Bone marrow (tissue), 2 donors: Measurements from ENCODE around the gene RND1.
"Not testable (repeated sequence)": the region's sequence is repeated elsewhere in the genome, so short reads cannot be mapped to it uniquely, and the experiment has no call there.

ENCODE experiments used
- DNase-seq, 2 donors: peaks; one replicate each; lab custom pipeline; 2025; lab: John Stamatoyannopoulos, UW

Gene RND1

GRCh38 chr12:48865281-48866051, at the start of gene RND1:
Gene RND1, minus strand, starts transcription at chr12:48865870. Its CDS starts 103 bp downstream, at chr12:48865767.
- DNase-seq = peak; percentile 49 to 79

GRCh38 chr12:48910196-48910595, 44.5 kb upstream of the RND1 start:
- no peak for DNase-seq

GRCh38 chr12:48909698-48910097, 44.0 kb upstream of the RND1 start:
- not testable (repeated sequence) for DNase-seq

GRCh38 chr12:48907245-48907644, 41.6 kb upstream of the RND1 start:
- no peak for DNase-seq

- DNase-seq = peak; percentile 17 to 49
Measured at GRCh38 chr12:48903982-48904411, 38.3 kb upstream of the RND1 start.

GRCh38 chr12:48903363-48903981, 37.8 kb upstream of the RND1 start:
- DNase-seq = no peak

- no peak for DNase-seq
Measured at GRCh38 chr12:48901278-48901677, 35.6 kb upstream of the RND1 start.

GRCh38 chr12:48899651-48900050, 34.0 kb upstream of the RND1 start:
- DNase-seq = no peak

- DNase-seq = no peak
Measured at GRCh38 chr12:48894271-48894670, 28.6 kb upstream of the RND1 start.

- DNase-seq = peak; percentile 42 to 49
Measured at GRCh38 chr12:48890657-48891418, 25.2 kb upstream of the RND1 start.

GRCh38 chr12:48889679-48890078, 24.0 kb upstream of the RND1 start:
- DNase-seq = no peak

- no peak for DNase-seq
Measured at GRCh38 chr12:48883305-48884161, 17.9 kb upstream of the RND1 start.

GRCh38 chr12:48882972-48883304, 17.3 kb upstream of the RND1 start:
- DNase-seq = no peak

GRCh38 chr12:48882315-48882687, 16.6 kb upstream of the RND1 start:
- DNase-seq = no peak

GRCh38 chr12:48881686-48882314, 16.1 kb upstream of the RND1 start:
- DNase-seq = no peak

GRCh38 chr12:48880647-48881046, 15.0 kb upstream of the RND1 start:
- no peak for DNase-seq

- no peak for DNase-seq
Measured at GRCh38 chr12:48878548-48878947, 12.9 kb upstream of the RND1 start.

- no peak for DNase-seq
Measured at GRCh38 chr12:48875944-48876515, 10.4 kb upstream of the RND1 start.

- DNase-seq = not testable (repeated sequence)
Measured at GRCh38 chr12:48873534-48873933, 7.9 kb upstream of the RND1 start.

- no peak for DNase-seq
Measured at GRCh38 chr12:48873096-48873495, 7.4 kb upstream of the RND1 start.

GRCh38 chr12:48869191-48869590, 3.5 kb upstream of the RND1 start:
- no peak for DNase-seq
